Measurements from ENCODE around the gene ATP9B.

The ATP9B gene

DNA sequence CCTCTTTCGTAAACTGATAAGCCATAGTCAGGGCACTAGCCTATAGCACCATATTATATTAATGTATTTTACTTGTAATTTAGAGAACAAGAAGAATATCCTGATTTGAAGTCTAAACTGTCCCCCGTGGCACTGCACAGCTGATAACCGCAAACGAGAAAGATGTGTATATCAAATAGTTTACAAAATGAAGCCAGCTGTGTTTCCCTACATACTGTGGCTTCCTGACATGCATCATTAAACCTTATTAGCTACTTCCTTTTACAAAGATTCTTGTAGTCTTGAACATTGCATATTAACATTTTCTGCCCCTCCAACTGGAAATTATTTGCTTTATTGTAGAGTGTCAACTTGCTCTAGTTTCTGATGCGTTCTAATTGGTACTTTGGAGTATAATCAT is 173.1 kb downstream of the ATP9B start:
- H3K4me3 ChIP-seq (ENCODE audit: low read depth, low read length) = no peak overlapping the region
- TF ChIP-seq, protein P1, sequence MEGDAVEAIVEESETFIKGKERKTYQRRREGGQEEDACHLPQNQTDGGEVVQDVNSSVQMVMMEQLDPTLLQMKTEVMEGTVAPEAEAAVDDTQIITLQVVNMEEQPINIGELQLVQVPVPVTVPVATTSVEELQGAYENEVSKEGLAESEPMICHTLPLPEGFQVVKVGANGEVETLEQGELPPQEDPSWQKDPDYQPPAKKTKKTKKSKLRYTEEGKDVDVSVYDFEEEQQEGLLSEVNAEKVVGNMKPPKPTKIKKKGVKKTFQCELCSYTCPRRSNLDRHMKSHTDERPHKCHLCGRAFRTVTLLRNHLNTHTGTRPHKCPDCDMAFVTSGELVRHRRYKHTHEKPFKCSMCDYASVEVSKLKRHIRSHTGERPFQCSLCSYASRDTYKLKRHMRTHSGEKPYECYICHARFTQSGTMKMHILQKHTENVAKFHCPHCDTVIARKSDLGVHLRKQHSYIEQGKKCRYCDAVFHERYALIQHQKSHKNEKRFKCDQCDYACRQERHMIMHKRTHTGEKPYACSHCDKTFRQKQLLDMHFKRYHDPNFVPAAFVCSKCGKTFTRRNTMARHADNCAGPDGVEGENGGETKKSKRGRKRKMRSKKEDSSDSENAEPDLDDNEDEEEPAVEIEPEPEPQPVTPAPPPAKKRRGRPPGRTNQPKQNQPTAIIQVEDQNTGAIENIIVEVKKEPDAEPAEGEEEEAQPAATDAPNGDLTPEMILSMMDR (IDR thresholded peaks at IDR 0.05; ENCODE audit: low read depth, low read length, missing control alignments) = no peak
- DNase-seq (ENCODE audit: low read depth) = no peak

DNA sequence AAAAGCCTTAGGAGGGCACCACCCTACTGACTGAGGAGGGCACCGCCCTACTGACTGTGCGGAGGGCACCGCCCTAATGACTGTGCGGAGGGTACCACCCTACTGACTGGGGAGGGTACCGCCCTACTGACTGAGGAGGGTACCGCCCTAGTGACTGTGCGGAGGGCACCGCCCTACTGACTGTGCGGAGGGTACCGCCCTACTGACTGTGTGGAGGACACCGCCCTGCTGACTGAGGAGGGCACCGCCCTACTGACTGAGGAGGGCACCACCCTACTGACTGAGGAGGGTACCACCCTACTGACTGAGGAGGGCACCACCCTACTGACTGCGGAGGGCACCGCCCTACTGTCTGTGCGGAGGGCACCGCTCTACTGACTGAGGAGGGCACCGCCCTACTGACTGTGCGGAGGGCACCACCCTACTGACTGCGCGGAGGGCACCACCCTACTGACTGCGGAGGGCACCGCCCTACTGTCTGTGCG is 176.4 kb downstream of the ATP9B start:
- H3K4me3 ChIP-seq (ENCODE audit: low read depth, low read length) = peak overlapping the region; percentile 31
- DNase-seq (ENCODE audit: low read depth) = no peak
- TF ChIP-seq, protein P1 (IDR thresholded peaks at IDR 0.05; ENCODE audit: low read depth, low read length, missing control alignments) = no peak

DNA sequence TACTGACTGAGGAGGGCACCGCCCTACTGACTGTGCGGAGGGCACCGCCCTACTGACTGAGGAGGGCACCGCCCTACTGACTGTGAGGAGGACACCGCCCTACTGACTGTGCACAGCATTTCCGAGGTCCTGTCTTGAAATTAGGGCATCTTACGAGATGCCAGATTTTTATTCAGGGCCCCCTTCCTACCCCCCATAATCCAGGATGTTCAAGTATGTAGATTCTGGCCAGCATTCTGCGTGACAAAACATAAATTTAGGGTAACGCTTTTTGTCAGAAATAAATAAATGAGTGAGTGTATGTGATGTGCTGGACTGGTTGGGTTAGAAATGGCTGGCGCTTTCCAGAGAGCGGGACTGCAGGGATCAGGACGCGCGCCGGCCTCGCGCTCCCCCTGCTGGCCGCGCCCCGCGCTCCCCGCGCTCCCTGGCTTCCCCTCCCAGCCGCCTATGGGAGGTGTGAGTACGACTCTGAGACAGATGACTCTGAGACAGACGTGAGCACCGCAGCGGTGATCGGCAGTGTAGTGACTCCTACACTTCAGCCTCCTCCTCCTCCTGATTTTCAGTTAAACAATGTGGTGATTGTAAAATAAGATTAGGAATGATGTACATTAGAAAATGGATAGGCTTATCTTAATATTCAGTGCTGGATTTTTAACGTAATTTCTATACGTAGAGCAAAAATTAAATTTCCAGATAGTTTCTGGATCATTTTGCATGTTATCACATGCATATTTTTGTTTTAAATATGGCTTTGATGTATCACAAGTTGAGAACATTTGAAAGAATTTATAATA is 177.3 kb downstream of the ATP9B start:
- H3K4me3 ChIP-seq (ENCODE audit: low read depth, low read length) = peak overlapping the region; percentile 23
- TF ChIP-seq, protein P1 (IDR thresholded peaks at IDR 0.05; ENCODE audit: low read depth, low read length, missing control alignments) = peak; percentile 96
- DNase-seq (ENCODE audit: low read depth) = no peak

DNA sequence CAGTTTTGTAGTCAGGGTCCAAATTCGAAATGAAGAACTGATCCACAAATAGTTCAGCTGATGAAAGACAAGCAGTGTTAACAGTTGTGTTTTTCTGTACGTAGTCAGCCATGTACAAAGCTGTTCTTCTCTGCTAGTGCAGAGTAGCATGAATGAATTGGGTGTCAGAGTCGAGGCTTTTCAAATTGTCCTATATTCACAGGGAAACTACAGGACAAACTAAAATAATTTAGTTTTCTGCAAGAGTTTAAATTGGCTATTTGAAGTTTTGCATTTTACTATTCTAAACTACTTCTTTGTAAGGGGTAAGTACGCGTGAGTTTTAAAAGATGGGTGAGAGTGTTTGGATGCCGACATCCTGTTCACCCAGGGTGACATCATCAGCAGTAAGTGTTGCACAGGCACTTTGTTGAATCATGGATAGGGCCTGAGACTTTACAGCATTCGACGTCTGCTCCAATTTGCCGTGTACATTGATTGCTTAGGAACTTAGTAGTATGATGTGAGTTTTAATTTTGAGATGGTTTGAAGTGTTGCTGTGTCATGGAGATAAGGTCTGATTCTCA is 179.4 kb downstream of the ATP9B start:
- H3K4me3 ChIP-seq (ENCODE audit: low read depth, low read length) = no peak overlapping the region
- no peak for DNase-seq (ENCODE audit: low read depth)
- TF ChIP-seq, protein P1 (IDR thresholded peaks at IDR 0.05; ENCODE audit: low read depth, low read length, missing control alignments) = no peak

DNA sequence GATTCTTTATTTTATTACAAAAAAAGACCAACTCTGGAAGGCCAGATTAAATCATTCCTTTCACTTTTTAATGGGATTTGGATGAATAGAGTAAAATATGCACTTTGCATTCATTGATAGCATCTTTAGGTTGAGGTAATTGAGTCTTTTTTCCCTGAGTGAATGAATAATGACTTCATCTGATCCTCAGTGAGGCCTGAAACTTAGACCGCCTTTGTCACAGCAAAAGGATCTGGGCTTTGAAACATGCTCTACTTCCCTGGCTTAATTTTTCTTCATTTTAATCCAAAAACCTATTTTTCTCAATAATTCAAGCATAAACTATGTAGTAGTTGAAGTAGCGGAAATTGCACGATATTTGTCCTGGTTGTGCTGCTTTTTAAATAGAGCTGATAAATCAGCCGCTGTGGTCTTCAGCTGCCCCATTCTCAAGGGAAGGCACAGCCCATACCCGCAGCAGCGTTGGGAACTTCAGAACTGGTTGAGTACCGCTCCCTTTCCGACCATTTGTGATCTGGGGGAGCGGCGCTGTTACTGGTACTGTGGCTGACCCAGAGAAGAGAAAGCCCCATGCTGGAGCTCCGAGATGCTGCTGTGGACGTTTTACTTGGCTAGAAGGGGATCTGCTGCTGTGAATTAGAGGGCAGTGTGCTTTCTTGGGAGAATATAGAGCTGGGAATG is 181.2 kb downstream of the ATP9B start:
- no peak overlapping the region for H3K4me3 ChIP-seq (ENCODE audit: low read depth, low read length)
- no peak for DNase-seq (ENCODE audit: low read depth)
- TF ChIP-seq, protein P1 (IDR thresholded peaks at IDR 0.05; ENCODE audit: low read depth, low read length, missing control alignments) = no peak

DNA sequence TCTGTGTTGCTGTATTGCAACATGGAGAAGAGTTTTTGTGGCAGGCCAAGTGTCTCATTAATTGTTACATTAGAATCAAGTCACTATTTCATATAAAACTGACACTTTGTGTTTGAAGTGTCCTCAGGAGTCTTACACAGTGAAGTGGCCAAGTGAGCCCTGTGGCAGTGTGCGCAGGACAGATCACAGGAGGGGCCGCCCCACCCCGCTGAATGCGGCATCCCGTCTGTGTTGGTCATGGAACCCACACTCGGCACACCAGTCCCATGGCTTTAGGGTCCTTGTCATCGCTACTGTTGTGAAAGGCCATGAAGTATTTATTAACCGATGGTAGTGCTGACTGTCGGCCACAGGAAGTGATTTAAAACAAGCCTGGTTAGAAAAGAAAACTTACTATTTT is 181.8 kb downstream of the ATP9B start:
- no peak for DNase-seq (ENCODE audit: low read depth)
- H3K4me3 ChIP-seq (ENCODE audit: low read depth, low read length) = no peak overlapping the region
- TF ChIP-seq, protein P1 (IDR thresholded peaks at IDR 0.05; ENCODE audit: low read depth, low read length, missing control alignments) = no peak

Measured in GM12864 (cell line).